CD14-positive monocyte (primary cell): ENCODE measurements around the gene GAS1. TPM values are rescaled to one million over a fixed set of nuclear protein-coding genes. Genes with fewer than 3 reads are reported as not detected.

Source experiments
- DNase-seq, 3 donors: peaks; one replicate each; pipeline ENCODE4 v3.0.0-alpha.2; 2011 to 2022
- H2AFZ ChIP-seq: 2 replicates; pipeline ENCODE4 v1.6.0; 2012; ENCODE audit warnings: mild to moderate bottlenecking, low read depth, low read length, inconsistent platforms; ENCODE audit not compliant: insufficient read depth, poor library complexity, severe bottlenecking
- H3K27ac ChIP-seq, 2 donors: 1 replicate in 1 of 2; 2 replicates in 1 of 2; pipeline ENCODE4 v1.5.1; 2012 to 2013; ENCODE audit warnings: low read length in 2 of 2, control low read depth in 1 of 2, inconsistent platforms in 1 of 2, low read depth in 1 of 2, mild to moderate bottlenecking in 1 of 2
- H3K27me3 ChIP-seq, 2 donors: one replicate each; pipeline versions ENCODE4 v1.6.0 to v1.6.1; 2011 to 2013; ENCODE audit warnings: low read length in 2 of 2; ENCODE audit not compliant: control insufficient read depth in 2 of 2, insufficient read depth in 2 of 2
- H3K36me3 ChIP-seq, 2 donors: replicated peaks in 1 of 2; 1 replicate in 1 of 2; 2 replicates in 1 of 2; pipeline versions ENCODE4 v1.5.1 to v1.6.1; 2012 to 2013; ENCODE audit warnings: low read length in 2 of 2, control low read depth in 1 of 2, inconsistent platforms in 1 of 2, mild to moderate bottlenecking in 1 of 2; ENCODE audit not compliant: insufficient read depth in 2 of 2, control insufficient read depth in 1 of 2
- H3K4me1 ChIP-seq, 2 donors: 1 replicate in 1 of 2; 2 replicates in 1 of 2; pipeline versions ENCODE4 v1.5.1 to v1.6.1; 2012 to 2013; ENCODE audit warnings: low read length in 2 of 2, control low read depth in 1 of 2, inconsistent platforms in 1 of 2, mild to moderate bottlenecking in 1 of 2, moderate library complexity in 1 of 2; ENCODE audit not compliant: insufficient read depth in 2 of 2, control insufficient read depth in 1 of 2
- H3K4me2 ChIP-seq: replicated peaks from 2 replicates; pipeline ENCODE3; 2012; ENCODE audit warnings: low read length, moderate library complexity, mild to moderate bottlenecking; ENCODE audit not compliant: poor library complexity, severe bottlenecking; ENCODE audit errors: extremely low read depth
- H3K4me3 ChIP-seq, 3 experiments: fragments of 200-600 bp in 1 of 3; sonication (generic) in 1 of 3; replicated peaks in 1 of 3; 1 replicate in 2 of 3; 2 replicates in 1 of 3; pipeline ENCODE4 v1.5.1; 2011 to 2013; ENCODE audit warnings: low read length in 3 of 3, mild to moderate bottlenecking in 3 of 3, control low read depth in 2 of 3, low read depth in 2 of 3, inconsistent platforms in 1 of 3, moderate library complexity in 1 of 3
- H3K79me2 ChIP-seq: 2 replicates; pipeline ENCODE4 v1.6.0; 2012; ENCODE audit warnings: mild to moderate bottlenecking, control low read depth, inconsistent platforms, low read length, moderate library complexity; ENCODE audit not compliant: insufficient read depth
- H3K9ac ChIP-seq: 2 replicates; pipeline ENCODE4 v1.6.0; 2017; ENCODE audit warnings: low read length, mild to moderate bottlenecking; ENCODE audit not compliant: insufficient read depth, poor library complexity, severe bottlenecking
- H3K9me3 ChIP-seq, 2 donors: replicated peaks in 1 of 2; 1 replicate in 1 of 2; 2 replicates in 1 of 2; pipeline versions ENCODE4 v1.5.1 to v1.6.1; 2012 to 2013; ENCODE audit warnings: low read length in 2 of 2, control low read depth in 1 of 2; ENCODE audit not compliant: control insufficient read depth in 1 of 2, insufficient read depth in 1 of 2
- H4K20me1 ChIP-seq: 2 replicates; pipeline ENCODE4 v1.6.0; 2012; ENCODE audit warnings: mild to moderate bottlenecking, low read length, control low read depth, moderate library complexity; ENCODE audit not compliant: insufficient read depth
- H3K27ac Mint-ChIP-seq, 7 donors: one replicate each; pipeline ENCODE4 v1.8.0; 2020; ENCODE audit warnings: mild to moderate bottlenecking in 7 of 7, mixed read lengths in 7 of 7, moderate library complexity in 6 of 7, inconsistent platforms in 2 of 7
- H3K27me3 Mint-ChIP-seq, 3 donors: one replicate each; pipeline ENCODE4 v1.8.0; 2021 to 2022; ENCODE audit warnings: low read depth in 3 of 3, mild to moderate bottlenecking in 3 of 3, mixed read lengths in 3 of 3, moderate library complexity in 3 of 3, inconsistent platforms in 1 of 3
- H3K36me3 Mint-ChIP-seq, 2 donors: one replicate each; pipeline ENCODE4 v1.8.0; 2020; ENCODE audit warnings: mixed read lengths in 2 of 2, inconsistent platforms in 1 of 2, mild to moderate bottlenecking in 1 of 2
- H3K4me1 Mint-ChIP-seq: one replicate; pipeline ENCODE4 v1.8.0; 2020; ENCODE audit warnings: mild to moderate bottlenecking, mixed read lengths
- H3K4me3 Mint-ChIP-seq, 2 donors: one replicate each; pipeline ENCODE4 v1.8.0; 2020; ENCODE audit warnings: mild to moderate bottlenecking in 2 of 2, mixed read lengths in 2 of 2, moderate library complexity in 1 of 2
- H3K9me3 Mint-ChIP-seq, 7 donors: one replicate each; pipeline ENCODE4 v1.8.0; 2020 to 2022; ENCODE audit warnings: mixed read lengths in 7 of 7, mild to moderate bottlenecking in 6 of 7, moderate library complexity in 6 of 7, inconsistent platforms in 2 of 7
- WGBS: methylation state at CpG from one replicate; pipeline ENCODE4 v1.1.5; 2013; ENCODE audit warnings: missing lambda C conversion rate; ENCODE audit not compliant: insufficient coverage; 5-methylcytosine and 5-hydroxymethylcytosine counted together
- intact Hi-C, 2 donors: fragments of 100-400 bp; cut with micrococcal nuclease; formaldehyde crosslinking; loops; one replicate each; pipeline versions ENCODE4 v1.15.0 to v1.15.1; 2023
- polyA plus RNA-seq, 3 donors: library from polyadenylated mRNA; depleted of rRNA in 1 of 3; unstranded in 2 of 3; stranded (reverse) in 1 of 3; fragments of 300-500 nt in 2 of 3; fragments of >200 nt in 1 of 3; fragmentation: Illumina TruSeq in 2 of 3; gene quantifications; 1 replicate in 2 of 3; 2 replicates in 1 of 3; pipeline ENCODE4 v1.2.3, GENCODE V29; 2012 to 2021
- TF ChIP-seq, protein P1 (sequence below): fragments of 200-600 bp; IDR thresholded peaks from one replicate; pipeline ENCODE4 v1.8.0; 2022; ENCODE audit warnings: antibody characterized with exemption, mild to moderate bottlenecking

The GAS1 gene
- polyA plus RNA-seq, 3 donors = 0.12 to 0.20 (median 0.18) TPM

DNA sequence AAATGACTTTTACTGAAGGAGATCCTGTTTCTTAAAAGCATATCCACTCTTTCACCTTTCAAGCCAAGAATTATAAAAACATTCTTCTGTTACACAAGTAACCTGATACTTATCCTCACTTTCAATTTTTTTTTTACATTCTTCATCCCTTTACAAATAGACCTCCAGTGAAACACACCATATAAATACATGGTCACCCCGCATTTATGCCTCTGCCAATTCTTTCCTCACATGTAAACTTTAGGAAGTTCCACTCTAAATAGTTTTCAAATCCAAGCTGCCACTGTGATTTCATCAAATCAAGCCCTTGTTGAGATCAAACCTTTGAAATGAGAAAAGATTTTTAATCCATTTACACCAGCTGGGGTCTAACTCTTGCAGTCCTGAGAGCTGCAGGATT lies 40.0 kb downstream of the GAS1 start:
- H3K4me3 ChIP-seq = no peak overlapping the region
- 100% methylated on average over 1 of the region's 1 CpG for WGBS
- H3K27ac ChIP-seq = no peak overlapping the region
- no peaks in the 10 kb centered on the region for H3K4me1 Mint-ChIP-seq
- no peaks in the 10 kb centered on the region for H3K79me2 ChIP-seq
- H3K4me1 ChIP-seq = no peaks in the 10 kb centered on the region
- no peak for DNase-seq
- H3K9me3 ChIP-seq = peaks cover 0 to 5% of the 10 kb centered on the region in 2 donors
- no peak overlapping the region for H3K4me3 Mint-ChIP-seq
- H3K9ac ChIP-seq = no peak overlapping the region
- peaks cover 18 to 26% (median 20%) of the 10 kb centered on the region in 3 donors for H3K27me3 Mint-ChIP-seq
- no peaks in the 10 kb centered on the region for H3K36me3 ChIP-seq
- H4K20me1 ChIP-seq = no peaks in the 10 kb centered on the region
- H3K27me3 ChIP-seq = peaks cover 4 to 26% of the 10 kb centered on the region in 2 donors
- TF ChIP-seq, protein P1, sequence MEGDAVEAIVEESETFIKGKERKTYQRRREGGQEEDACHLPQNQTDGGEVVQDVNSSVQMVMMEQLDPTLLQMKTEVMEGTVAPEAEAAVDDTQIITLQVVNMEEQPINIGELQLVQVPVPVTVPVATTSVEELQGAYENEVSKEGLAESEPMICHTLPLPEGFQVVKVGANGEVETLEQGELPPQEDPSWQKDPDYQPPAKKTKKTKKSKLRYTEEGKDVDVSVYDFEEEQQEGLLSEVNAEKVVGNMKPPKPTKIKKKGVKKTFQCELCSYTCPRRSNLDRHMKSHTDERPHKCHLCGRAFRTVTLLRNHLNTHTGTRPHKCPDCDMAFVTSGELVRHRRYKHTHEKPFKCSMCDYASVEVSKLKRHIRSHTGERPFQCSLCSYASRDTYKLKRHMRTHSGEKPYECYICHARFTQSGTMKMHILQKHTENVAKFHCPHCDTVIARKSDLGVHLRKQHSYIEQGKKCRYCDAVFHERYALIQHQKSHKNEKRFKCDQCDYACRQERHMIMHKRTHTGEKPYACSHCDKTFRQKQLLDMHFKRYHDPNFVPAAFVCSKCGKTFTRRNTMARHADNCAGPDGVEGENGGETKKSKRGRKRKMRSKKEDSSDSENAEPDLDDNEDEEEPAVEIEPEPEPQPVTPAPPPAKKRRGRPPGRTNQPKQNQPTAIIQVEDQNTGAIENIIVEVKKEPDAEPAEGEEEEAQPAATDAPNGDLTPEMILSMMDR = no peak
- no peaks in the 10 kb centered on the region for H3K36me3 Mint-ChIP-seq
- H3K9me3 Mint-ChIP-seq = peaks cover 0 to 16% (median 7%) of the 10 kb centered on the region in 7 donors
- no peak overlapping the region for H3K4me2 ChIP-seq
- no peak overlapping the region for H3K27ac Mint-ChIP-seq
- H2AFZ ChIP-seq = no peak overlapping the region
- intact Hi-C loops = no loop called here

DNA sequence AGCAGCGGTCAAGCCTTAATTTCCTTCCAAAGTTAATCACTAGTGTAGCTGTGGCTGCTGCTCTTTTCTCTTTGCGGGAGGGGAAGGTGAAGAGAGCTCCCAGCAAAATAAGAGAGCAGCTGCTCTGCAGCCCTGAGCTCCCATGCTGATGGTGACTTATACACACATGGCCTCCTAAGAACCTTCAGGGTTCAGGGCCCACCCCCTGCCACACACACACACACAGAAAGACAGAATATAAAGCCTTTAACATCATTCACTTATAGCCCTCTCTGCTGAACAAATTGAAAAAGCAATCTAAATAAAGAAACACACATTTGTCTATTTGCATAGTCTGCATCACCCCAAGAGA lies 43.6 kb downstream of the GAS1 start:
- no peaks in the 10 kb centered on the region for H3K4me1 ChIP-seq
- peaks cover 5 to 35% of the 10 kb centered on the region in 2 donors for H3K27me3 ChIP-seq
- peak overlapping the region in 1 of 2 donors; percentile 49 for H3K4me3 Mint-ChIP-seq
- H3K27me3 Mint-ChIP-seq = peaks cover 27 to 38% (median 32%) of the 10 kb centered on the region in 3 donors
- H3K27ac Mint-ChIP-seq = no peak overlapping the region
- H4K20me1 ChIP-seq = no peaks in the 10 kb centered on the region
- no peak overlapping the region for H3K27ac ChIP-seq
- no peaks in the 10 kb centered on the region for H3K36me3 Mint-ChIP-seq
- no peaks in the 10 kb centered on the region for H3K36me3 ChIP-seq
- H3K4me1 Mint-ChIP-seq = no peaks in the 10 kb centered on the region
- H3K79me2 ChIP-seq = no peaks in the 10 kb centered on the region
- H3K9me3 Mint-ChIP-seq = peaks cover 0 to 8% (median 2%) of the 10 kb centered on the region in 7 donors
- WGBS = 100% methylated on average over 1 of the region's 2 CpGs
- H2AFZ ChIP-seq = no peak overlapping the region
- intact Hi-C loops = no loop called here
- no peaks in the 10 kb centered on the region for H3K9me3 ChIP-seq
- H3K9ac ChIP-seq = no peak overlapping the region
- H3K4me3 ChIP-seq = no peak overlapping the region
- H3K4me2 ChIP-seq = no peak overlapping the region
- no peak for DNase-seq
- TF ChIP-seq, protein P1 = no peak
